H1 (cell line): ENCODE data around the gene TAPT1.

ENCODE experiments used
- CREB1 ChIP-seq: IDR thresholded peaks from 2 replicates; pipeline ENCODE4 v1.6.1; 2012; ENCODE audit warnings: inconsistent platforms
- CTCF ChIP-seq, 3 experiments: IDR thresholded peaks; 1 replicate in 2 of 3; 2 replicates in 1 of 3; pipeline versions ENCODE4 v1.5.1 to v1.6.1; 2011; ENCODE audit warnings: low read length in 3 of 3, mild to moderate bottlenecking in 3 of 3, inconsistent platforms in 2 of 3, low read depth in 1 of 3, moderate library complexity in 1 of 3; ENCODE audit not compliant: insufficient read depth in 1 of 3; ENCODE audit errors: control extremely low read depth in 1 of 3
- EP300 ChIP-seq, 2 experiments: IDR thresholded peaks; 1 replicate in 1 of 2; 2 replicates in 1 of 2; pipeline ENCODE4 v1.6.1; 2011 to 2012; ENCODE audit warnings: low read depth in 2 of 2, low read length in 2 of 2, mild to moderate bottlenecking in 2 of 2, borderline replicate concordance in 1 of 2, inconsistent platforms in 1 of 2, moderate library complexity in 1 of 2
- GABPA ChIP-seq: IDR thresholded peaks from 2 replicates; pipeline ENCODE4 v1.6.1; 2011; ENCODE audit warnings: mild to moderate bottlenecking, low read length, moderate library complexity, borderline replicate concordance; ENCODE audit not compliant: insufficient read depth
- JUND ChIP-seq: IDR thresholded peaks from 2 replicates; pipeline ENCODE4 v1.6.1; 2011; ENCODE audit warnings: mild to moderate bottlenecking, improper control_type of control experiment, low read length
- POLR2A ChIP-seq, 2 experiments: IDR thresholded peaks; 1 replicate in 1 of 2; 2 replicates in 1 of 2; pipeline ENCODE4 v1.6.1; 2011; ENCODE audit warnings: low read depth in 2 of 2, low read length in 2 of 2, mild to moderate bottlenecking in 2 of 2; ENCODE audit errors: control extremely low read depth in 1 of 2
- POLR2AphosphoS5 ChIP-seq: IDR thresholded peaks from 2 replicates; pipeline ENCODE4 v1.6.1; 2011; ENCODE audit warnings: low read depth, low read length
- TAF7 ChIP-seq: optimal IDR thresholded peaks from 2 replicates; pipeline ENCODE3; 2011; ENCODE audit warnings: low read depth, mild to moderate bottlenecking, inconsistent platforms, low read length, moderate library complexity, borderline replicate concordance
- TCF12 ChIP-seq: IDR thresholded peaks from 2 replicates; pipeline ENCODE4 v1.6.1; 2011; ENCODE audit warnings: low read depth, mild to moderate bottlenecking, low read length

- TF ChIP-seq CREB1 (no peak), CTCF (IDR thresholded peaks at IDR 0.05; ENCODE audit: control extremely low read depth in 1 of 3, insufficient read depth in 1 of 3, low read depth in 1 of 3, low read length in 3 of 3) (no peak), TCF12 (no peak), POLR2A (IDR thresholded peaks at IDR 0.05; ENCODE audit: control extremely low read depth in 1 of 2, low read depth in 2 of 2, low read length in 2 of 2) (no peak), EP300 (IDR thresholded peaks at IDR 0.05; ENCODE audit: borderline replicate concordance in 1 of 2, low read depth in 2 of 2, low read length in 2 of 2) (no peak), JUND (no peak), GABPA (no peak), TAF7 (no peak), POLR2AphosphoS5 (no peak)
Observed at GRCh38 chr4:16207409-16207808, 18.9 kb downstream of the TAPT1 start.
